Measurements from ENCODE around the gene GTF2IRD1. TPM values are rescaled to one million over a fixed set of nuclear protein-coding genes. Genes with fewer than 3 reads are reported as not detected.

GTF2IRD1 gene
- total and polyA plus RNA-seq, 9 of the 15 experiments (the other 6 are each of a cell fraction or from before 2014, with no cell fraction given): 9.1 to 30.2 (median 14.0) TPM

- ATAC-seq (no peak), FAIRE-seq (no peak), DNase-seq (ENCODE audit: extremely low read depth in 1 of 4, low spot score in 3 of 4) (no peak)
- H3K36me3 ChIP-seq (ENCODE audit: control insufficient read depth, insufficient read depth, low read length): no peaks in the 10 kb centered on the region
- H3K9me3 ChIP-seq (replicated peaks; ENCODE audit: control insufficient read depth, insufficient read depth, low read depth, low read length): no peaks in the 10 kb centered on the region
- H3K27me3 ChIP-seq (ENCODE audit: control insufficient read depth in 2 of 2, insufficient read depth in 2 of 2, low read length in 2 of 2): no peaks in the 10 kb centered on the region
- intact Hi-C loops (cut with micrococcal nuclease) (no loop called here), in situ Hi-C loops (cut with MboI) (no loop called here)
- WGBS (ENCODE audit: insufficient coverage, low coverage, missing lambda C conversion rate): 31% methylated on average over 15 of the region's 15 CpGs
- POLR2A ChIA-PET: no interaction called here
- no peaks in the 10 kb centered on the region for H3K9me1 ChIP-seq (ENCODE audit: control insufficient read depth, insufficient read depth, low read length)
- H4K20me1 ChIP-seq (replicated peaks; ENCODE audit: control insufficient read depth, insufficient read depth, low read length): no peaks in the 10 kb centered on the region
- no peak overlapping the region for H3K27ac ChIP-seq (ENCODE audit: extremely low read depth, low read depth, low read length)
- no peak overlapping the region for H3K9ac ChIP-seq (ENCODE audit: insufficient read depth in 1 of 2, low read depth in 2 of 2, low read length in 2 of 2)
- no peaks in the 10 kb centered on the region for H3K79me2 ChIP-seq (ENCODE audit: control insufficient read depth, insufficient read depth, low read length)
- BruUV-seq (replicated peaks): no TSS peak
- CTCF ChIA-PET (ENCODE audit: low intra/inter-chr PET ratio): no interaction called here
- peaks cover 0 to 9% of the 10 kb centered on the region in 2 experiments; a peak in 1 of 5 replicates for H3K4me1 ChIP-seq (replicated peaks in 1 of 2; ENCODE audit: control insufficient read depth in 2 of 2, insufficient read depth in 2 of 2, low read length in 2 of 2)
- no peak overlapping the region for H3K4me2 ChIP-seq (ENCODE audit: insufficient read depth, low read length)
- H3K4me3 ChIP-seq: no peak overlapping the region
- H2AFZ ChIP-seq (ENCODE audit: low read depth, low read length): no peak overlapping the region
- TF ChIP-seq NR3C1 (CRISPR knock-in tag; IDR thresholded peaks at IDR 0.05) (no peak), MTA2 (IDR thresholded peaks at IDR 0.05; ENCODE audit: low read depth) (no peak), ZFP36 (IDR thresholded peaks at IDR 0.05; ENCODE audit: low read depth, low read length, partially characterized antibody) (no peak), RFX7 (CRISPR knock-in tag; IDR thresholded peaks at IDR 0.05) (no peak), BRF1 (IDR thresholded peaks at IDR 0.05; ENCODE audit: borderline replicate concordance, extremely low read depth, insufficient read length) (no peak), RBM14 (IDR thresholded peaks at IDR 0.05; ENCODE audit: borderline replicate concordance, insufficient read depth, low read depth, low read length) (no peak), POLR3G (IDR thresholded peaks at IDR 0.05; ENCODE audit: extremely low read depth, insufficient read length, insufficient replicate concordance) (no peak), MTA3 (IDR thresholded peaks at IDR 0.05; ENCODE audit: borderline replicate concordance) (no peak), SRSF9 (IDR thresholded peaks at IDR 0.05; ENCODE audit: borderline replicate concordance, low read depth, low read length) (no peak), TBP (optimal IDR thresholded peaks at IDR 0.05; ENCODE audit: low read depth, low read length) (no peak), ZBTB26 (CRISPR knock-in tag; IDR thresholded peaks at IDR 0.05) (no peak)
Observed at GRCh38 chr7:74606909-74607510, 153.3 kb downstream of the GTF2IRD1 start.
